HepG2 (cell line): ENCODE measurements around the gene FBXO4. TPM values are rescaled to one million over a fixed set of nuclear protein-coding genes. Genes with fewer than 3 reads are reported as not detected.
A peak's percentile ranks its signal among the peaks of the same experiment; 100 is the strongest.

ENCODE experiments used
- CHD2 ChIP-seq: IDR thresholded peaks from 2 replicates; pipeline ENCODE4 v1.6.1; 2011; ENCODE audit warnings: low read depth, low read length, improper control_type of control experiment
- FIP1L1 ChIP-seq: fragments of 200-400 bp; formaldehyde crosslinking; IDR thresholded peaks from 2 replicates; pipeline ENCODE4 v1.6.1; 2018; ENCODE audit warnings: low read depth, mild to moderate bottlenecking, low read length, moderate library complexity, borderline replicate concordance; ENCODE audit not compliant: insufficient read depth
- FOXK1 ChIP-seq: sonication (generic); formaldehyde crosslinking; IDR thresholded peaks from 2 replicates; pipeline ENCODE4 v1.4.0; 2020; ENCODE audit warnings: low read depth, missing genetic modification reagents, borderline replicate concordance
- FOXM1 ChIP-seq: sonication (generic); formaldehyde crosslinking; IDR thresholded peaks from 2 replicates; pipeline ENCODE4 v1.5.0; 2020; ENCODE audit warnings: missing genetic modification reagents
- HMG20A ChIP-seq: IDR thresholded peaks from 2 replicates; pipeline ENCODE4 v1.6.1; 2016; ENCODE audit warnings: borderline replicate concordance
- JARID2 ChIP-seq: sonication (generic); formaldehyde crosslinking; IDR thresholded peaks from 2 replicates; pipeline ENCODE4 v1.8.1; 2023; ENCODE audit warnings: missing genetic modification reagents, inconsistent platforms; ENCODE audit not compliant: insufficient replicate concordance
- KDM6A ChIP-seq: IDR thresholded peaks from 2 replicates; pipeline ENCODE4 v1.6.1; 2016; ENCODE audit warnings: low read depth
- MIXL1 ChIP-seq: IDR thresholded peaks from 2 replicates; pipeline ENCODE4 v1.6.1; 2016
- MTF2 ChIP-seq: sonication (generic); formaldehyde crosslinking; IDR thresholded peaks from 2 replicates; pipeline ENCODE4 v1.5.0; 2020; ENCODE audit warnings: missing genetic modification reagents, borderline replicate concordance
- PHB2 ChIP-seq: fragments of 450-650 bp; IDR thresholded peaks from 2 replicates; pipeline ENCODE4 v1.6.1; 2018; ENCODE audit not compliant: partially characterized antibody
- PHF20 ChIP-seq: sonication (generic); formaldehyde crosslinking; IDR thresholded peaks from 2 replicates; pipeline ENCODE4 v1.5.0; 2020; ENCODE audit warnings: mild to moderate bottlenecking, missing genetic modification reagents
- REPIN1 ChIP-seq: sonication (generic); formaldehyde crosslinking; IDR thresholded peaks from 2 replicates; pipeline ENCODE4 v1.8.0; 2022; ENCODE audit warnings: missing genetic modification reagents, low read depth, mild to moderate bottlenecking, borderline replicate concordance
- RORA ChIP-seq: sonication (generic); formaldehyde crosslinking; IDR thresholded peaks from 2 replicates; pipeline ENCODE4 v1.5.0; 2020; ENCODE audit warnings: mild to moderate bottlenecking, missing genetic modification reagents, moderate library complexity
- RXRB ChIP-seq: IDR thresholded peaks from 2 replicates; pipeline ENCODE4 v1.6.1; 2016; ENCODE audit warnings: borderline replicate concordance, missing genetic modification reagents, missing compliant biosample characterization
- SETDB1 ChIP-seq: sonication (generic); formaldehyde crosslinking; IDR thresholded peaks from 2 replicates; pipeline ENCODE4 v1.5.1; 2020; ENCODE audit warnings: missing genetic modification reagents, mild to moderate bottlenecking, borderline replicate concordance
- TBX3 ChIP-seq: fragments of 450-650 bp; IDR thresholded peaks from 2 replicates; pipeline ENCODE4 v1.6.1; 2017; ENCODE audit warnings: antibody characterized with exemption, mild to moderate bottlenecking, inconsistent platforms, borderline replicate concordance
- THYN1 ChIP-seq: sonication (generic); formaldehyde crosslinking; IDR thresholded peaks from 2 replicates; pipeline ENCODE4 v1.8.1; 2023; ENCODE audit warnings: low read depth, mild to moderate bottlenecking, moderate library complexity, missing genetic modification reagents, borderline replicate concordance
- ZNF318 ChIP-seq: sonication (generic); formaldehyde crosslinking; IDR thresholded peaks from 2 replicates; pipeline ENCODE4 v1.4.0; 2020; ENCODE audit warnings: mild to moderate bottlenecking, missing genetic modification reagents
- ZNF337 ChIP-seq: sonication (generic); formaldehyde crosslinking; IDR thresholded peaks from 2 replicates; pipeline ENCODE4 v1.5.1; 2020; ENCODE audit warnings: missing genetic modification reagents, low read depth, mild to moderate bottlenecking, borderline replicate concordance
- ZNF510 ChIP-seq: sonication (generic); formaldehyde crosslinking; IDR thresholded peaks from 2 replicates; pipeline ENCODE4 v1.4.0; 2020; ENCODE audit warnings: low read depth, mild to moderate bottlenecking, missing genetic modification reagents
- ZNF607 ChIP-seq: sonication (generic); formaldehyde crosslinking; IDR thresholded peaks from 2 replicates; pipeline ENCODE4 v1.5.1; 2020; ENCODE audit warnings: missing genetic modification reagents, mild to moderate bottlenecking, borderline replicate concordance
- ZNF883 ChIP-seq: sonication (generic); formaldehyde crosslinking; IDR thresholded peaks from 2 replicates; pipeline ENCODE4 v1.5.1; 2020; ENCODE audit warnings: mild to moderate bottlenecking, missing genetic modification reagents; ENCODE audit errors: not compliant biosample characterization
- polyA plus RNA-seq, 8 experiments: library from polyadenylated mRNA; depleted of rRNA in 3 of 8; stranded (reverse) in 7 of 8; unstranded in 1 of 8; fragments of >200 nt; fragmentation: Illumina TruSeq in 4 of 8; extraction: Trizol in 4 of 8; gene quantifications; 2 replicates each; pipeline versions ENCODE4 v1.2.1 to v1.2.3, GENCODE V29; 2011 to 2016; ENCODE audit warnings: low read depth in 4 of 8, missing spikeins in 1 of 8, mixed read lengths in 1 of 8; ENCODE audit not compliant: insufficient read depth in 1 of 8
- total RNA-seq, 5 experiments: library from RNA; depleted of rRNA; stranded (reverse); fragments of >200 nt; fragmentation: Illumina TruSeq; extraction: Trizol; gene quantifications; 2 replicates each; pipeline ENCODE4 v1.2.3, GENCODE V29; 2016; ENCODE audit warnings: low read depth in 1 of 5

The FBXO4 gene
- total and polyA plus RNA-seq, 2 of the 13 experiments (the other 11 are each of a cell fraction or from before 2014, with no cell fraction given) = 5.2 to 16.4 TPM

GRCh38 chr5:41924872-41925554 is at the start of gene FBXO4 (continued):
- TF ChIP-seq ZNF607 = peak; percentile 92
- no peak for TF ChIP-seq THYN1 (CRISPR knock-in tag)
- peak; percentile 92 for TF ChIP-seq REPIN1 (CRISPR knock-in tag)
- 0 out of 2 replicates have a peak, but pooled peaks have one; percentile 38 for TF ChIP-seq CHD2
- TF ChIP-seq SETDB1 = no peak
- 0 out of 2 replicates have a peak, but pooled peaks have one; percentile 64 for TF ChIP-seq FIP1L1
- no peak for TF ChIP-seq ZNF510 (CRISPR knock-in tag)
- TF ChIP-seq ZNF337 (CRISPR knock-in tag) = peak; percentile 76; the same call in 1 of the 2 replicates
- TF ChIP-seq PHB2 = no peak
- TF ChIP-seq ZNF318 (CRISPR knock-in tag) = peak; percentile 74; the same call in 1 of the 2 replicates
- TF ChIP-seq FOXM1 (CRISPR knock-in tag) = no peak
- TF ChIP-seq MIXL1 (CRISPR knock-in tag) = peak; percentile 62; the same call in 1 of the 2 replicates
- peak; percentile 82 for TF ChIP-seq ZNF883 (CRISPR knock-in tag)
- peak; percentile 55; the same call in 1 of the 2 replicates for TF ChIP-seq FOXK1 (CRISPR knock-in tag)
- no peak for TF ChIP-seq HMG20A (CRISPR knock-in tag)
- TF ChIP-seq JARID2 = peak; percentile 82
- TF ChIP-seq KDM6A (CRISPR knock-in tag) = no peak
- TF ChIP-seq PHF20 = peak; percentile 82
- TF ChIP-seq TBX3 = no peak
- TF ChIP-seq RXRB = peak; percentile 54
- no peak for TF ChIP-seq MTF2 (CRISPR knock-in tag)
- TF ChIP-seq RORA (CRISPR knock-in tag) = no peak
